HG03460 (cell line): Measurements from ENCODE around the gene BROX.

Experiments
- ATAC-seq: cut with Tn5 transposase; IDR thresholded peaks from one replicate; pipeline ENCODE4 v1.9.1; 2021; ENCODE audit not compliant: unreplicated experiment

The BROX gene

DNA sequence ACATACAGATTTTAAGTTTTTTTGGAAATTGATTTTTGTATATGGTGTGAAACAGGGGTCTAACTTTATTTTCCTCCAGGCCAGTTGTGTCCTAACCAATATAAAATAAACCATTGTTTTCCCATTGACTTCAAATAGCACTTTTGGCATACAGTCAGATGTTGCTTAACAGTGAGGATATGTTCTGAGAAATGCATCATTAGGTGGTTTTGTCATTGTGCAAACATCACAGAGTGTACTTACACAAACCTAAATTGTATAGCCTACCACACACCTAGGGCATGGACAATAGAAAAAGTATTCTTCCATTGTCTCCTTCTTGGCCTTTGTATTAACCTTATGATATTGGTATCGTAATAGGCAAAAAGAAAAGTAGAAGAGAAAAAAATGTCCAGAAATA, 65.1 kb downstream of the BROX start:
- no peak for ATAC-seq

DNA sequence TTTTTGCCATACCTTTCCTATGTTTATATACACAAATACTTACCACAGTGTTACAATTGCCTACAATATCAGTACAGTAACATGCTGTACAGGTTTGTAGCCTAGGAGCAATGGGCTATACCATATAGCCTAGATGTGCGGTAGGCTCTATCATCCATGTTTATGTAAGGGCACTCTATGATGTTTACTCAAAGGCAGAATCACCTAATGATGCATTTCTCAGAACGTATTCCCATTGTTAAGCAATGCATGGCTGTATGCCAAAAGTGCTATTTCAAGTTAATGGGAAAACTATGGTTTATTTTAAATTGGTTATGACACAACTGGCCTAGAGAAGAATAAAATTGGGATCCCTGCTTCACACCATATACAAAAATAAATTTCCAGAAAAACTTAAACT, 65.6 kb downstream of the BROX start:
- ATAC-seq, result no peak

DNA sequence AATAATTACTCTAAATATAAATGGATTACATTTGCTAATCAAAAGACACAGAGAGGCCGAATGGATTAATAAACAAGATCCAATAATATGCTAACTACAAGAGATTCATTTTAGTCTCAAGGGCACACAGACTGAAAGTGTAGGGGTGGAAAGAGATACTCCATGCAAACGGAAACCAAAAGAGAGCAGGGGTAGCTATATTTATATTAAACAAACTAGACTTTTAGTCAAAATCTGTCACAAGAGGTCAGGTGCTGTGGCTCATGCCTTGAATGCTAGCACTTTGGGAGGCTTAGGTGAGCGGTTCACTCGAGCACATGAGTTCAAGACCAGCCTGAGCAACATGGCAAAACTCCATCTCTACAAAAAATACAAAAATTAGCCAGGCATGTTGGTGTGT, 68.9 kb downstream of the BROX start:
- no peak for ATAC-seq

DNA sequence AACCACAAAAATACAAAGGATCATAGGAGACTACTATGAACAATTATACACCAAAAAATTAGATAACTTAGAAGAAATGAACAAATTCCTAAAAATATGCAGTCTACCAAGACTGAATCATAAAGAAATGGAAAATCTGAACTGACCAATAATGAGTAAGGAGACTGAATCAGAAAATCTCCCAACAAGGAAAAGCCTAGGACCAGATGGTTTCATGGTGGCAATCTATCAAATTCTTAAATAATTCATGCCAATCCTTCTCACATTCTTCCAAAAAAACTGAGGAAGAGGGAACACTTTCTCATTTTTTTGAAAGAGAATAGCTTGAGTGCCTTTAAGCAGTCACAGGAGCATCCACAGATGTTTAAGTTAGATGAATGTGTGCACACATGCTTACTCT, 70.7 kb downstream of the BROX start:
- ATAC-seq, result no peak

DNA sequence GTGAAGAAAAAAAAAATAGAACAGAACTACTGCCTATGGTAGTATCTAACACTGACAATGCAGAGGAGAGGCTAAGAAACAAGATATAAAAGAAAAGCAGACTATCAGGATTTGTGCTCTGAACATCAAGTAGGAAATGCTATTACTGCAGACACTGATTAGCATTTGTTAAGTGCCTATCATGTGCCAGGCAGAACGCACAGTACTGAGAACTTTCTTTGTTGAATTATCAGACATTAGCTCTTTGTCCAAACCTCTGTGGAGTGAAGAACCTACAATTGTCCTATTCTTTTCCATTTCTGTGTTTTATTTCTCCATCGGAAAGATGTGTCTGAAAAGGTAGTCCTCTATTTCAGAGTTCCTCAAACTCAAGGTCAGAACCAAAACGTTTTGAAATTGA, 72.0 kb downstream of the BROX start:
- no peak for ATAC-seq
